Measurements from ENCODE around the gene NRG3.

GRCh38 chr10:82887488-82887887 is 1012.5 kb downstream of the NRG3 start:
- TF ChIP-seq POLR2A (IDR thresholded peaks at IDR 0.05; ENCODE audit: low read depth, low read length) (no peak), POLR2AphosphoS5 (IDR thresholded peaks at IDR 0.05; ENCODE audit: low read depth, low read length) (no peak), TAF1 (IDR thresholded peaks at IDR 0.05; ENCODE audit: borderline replicate concordance, low read depth, low read length) (no peak)

All from GM12892 (cell line).